Epithelial cell of esophagus (primary cell): ENCODE results near the gene KLHL26.

Experiments
- DNase-seq: peaks from one replicate; pipeline ENCODE4 v3.0.0; 2010; ENCODE audit warnings: low read depth
- H3K4me3 ChIP-seq: 2 replicates; pipeline ENCODE4 v1.5.1; 2011; ENCODE audit warnings: mild to moderate bottlenecking, low read length, control low read depth
- CTCF ChIP-seq: IDR thresholded peaks from 2 replicates; pipeline ENCODE4 v1.5.1; 2011; ENCODE audit warnings: low read depth, mild to moderate bottlenecking, low read length, control low read depth, inconsistent platforms; ENCODE audit not compliant: insufficient read depth; ENCODE audit errors: missing control alignments

The KLHL26 gene

GRCh38 chr19:18646535-18647370, 9.9 kb downstream of the KLHL26 start:
- no peak for TF ChIP-seq CTCF
- DNase-seq = no peak
- no peak overlapping the region for H3K4me3 ChIP-seq

- no peak overlapping the region for H3K4me3 ChIP-seq
- no peak for DNase-seq
- no peak for TF ChIP-seq CTCF
These were observed 10.5 kb downstream of the KLHL26 start for GRCh38 chr19:18647371-18647767.

GRCh38 chr19:18647807-18648206, 11.0 kb downstream of the KLHL26 start:
- H3K4me3 ChIP-seq = no peak overlapping the region
- DNase-seq = no peak
- no peak for TF ChIP-seq CTCF

GRCh38 chr19:18648973-18649315, 12.1 kb downstream of the KLHL26 start:
- TF ChIP-seq CTCF = no peak
- H3K4me3 ChIP-seq = no peak overlapping the region
- no peak for DNase-seq

GRCh38 chr19:18649371-18650020, 12.7 kb downstream of the KLHL26 start:
- H3K4me3 ChIP-seq = no peak overlapping the region
- no peak for TF ChIP-seq CTCF
- peak; percentile 71 for DNase-seq

- no peak overlapping the region for H3K4me3 ChIP-seq
- DNase-seq = no peak
- no peak for TF ChIP-seq CTCF
These were observed 13.2 kb downstream of the KLHL26 start for GRCh38 chr19:18650021-18650390.

- TF ChIP-seq CTCF = no peak
- no peak overlapping the region for H3K4me3 ChIP-seq
- DNase-seq = no peak
These were observed 13.7 kb downstream of the KLHL26 start for GRCh38 chr19:18650468-18651041.
